SJCRH30 (cell line): ENCODE results near the gene TRIB2. TPM values are rescaled to one million over a fixed set of nuclear protein-coding genes. Genes with fewer than 3 reads are reported as not detected.

Source experiments
- DNase-seq, 2 experiments: peaks; one replicate each; pipeline ENCODE4 v3.0.0-alpha.2; 2015 to 2020
- H3K27ac ChIP-seq: fragments of 250-450 bp; sonication (Bioruptor Pico); 2 replicates; pipeline ENCODE4 v1.5.1; 2020; ENCODE audit warnings: mild to moderate bottlenecking, moderate library complexity
- H3K27me3 ChIP-seq: fragments of 250-450 bp; sonication (Bioruptor Pico); 2 replicates; pipeline ENCODE4 v1.5.1; 2020; ENCODE audit warnings: mild to moderate bottlenecking, moderate library complexity
- H3K36me3 ChIP-seq: fragments of 250-450 bp; sonication (Bioruptor Pico); 2 replicates; pipeline ENCODE4 v1.5.1; 2020; ENCODE audit warnings: mild to moderate bottlenecking, moderate library complexity
- H3K4me1 ChIP-seq: fragments of 250-450 bp; sonication (Bioruptor Pico); 2 replicates; pipeline ENCODE4 v1.5.1; 2020; ENCODE audit warnings: mild to moderate bottlenecking, moderate library complexity
- H3K4me3 ChIP-seq: fragments of 250-450 bp; sonication (Bioruptor Pico); 2 replicates; pipeline ENCODE4 v1.5.1; 2020; ENCODE audit warnings: mild to moderate bottlenecking, moderate library complexity
- H3K9me3 ChIP-seq: fragments of 250-450 bp; sonication (Bioruptor Pico); replicated peaks from 2 replicates; pipeline ENCODE4 v1.5.1; 2020; ENCODE audit warnings: mild to moderate bottlenecking, moderate library complexity
- total RNA-seq: library from RNA; depleted of rRNA; stranded (reverse); fragments of >200 nt; shearing (Covaris generic); gene quantifications from 2 replicates; pipeline ENCODE4 v1.2.3, GENCODE V29; 2014

The TRIB2 gene
- total RNA-seq, 1 experiment from 2014 or later: 63.7 TPM

DNA sequence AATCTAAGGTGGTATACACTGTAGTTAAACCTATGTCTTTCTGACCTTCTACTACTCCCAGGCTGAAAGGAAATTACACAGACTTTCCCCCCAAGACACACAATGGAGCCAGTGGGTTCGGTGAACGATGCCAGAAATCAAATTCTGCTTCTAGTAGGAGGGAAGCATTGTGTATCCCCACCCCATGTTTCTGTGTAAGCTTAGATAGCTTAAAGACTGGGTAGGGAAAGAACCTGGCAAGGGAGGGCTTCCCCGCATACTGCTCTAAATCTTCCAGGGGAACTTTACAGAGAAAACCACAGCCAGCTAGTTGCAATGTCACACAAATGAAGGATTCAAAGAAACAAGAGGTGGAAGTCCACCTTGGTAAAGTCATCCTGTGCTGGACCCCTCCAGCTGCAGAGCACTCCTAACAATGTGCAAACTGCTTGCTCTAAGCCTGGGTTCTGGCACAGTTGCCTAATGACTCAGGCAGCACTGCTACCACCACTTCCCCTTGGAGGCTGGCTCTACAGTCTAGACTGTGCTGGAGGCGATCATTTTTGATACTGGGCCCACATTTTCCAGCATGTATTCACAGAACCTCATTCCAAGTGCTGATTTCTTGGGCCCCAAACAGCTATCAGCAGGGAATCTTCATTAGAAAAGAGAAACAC lies 47.5 kb downstream of the TRIB2 start:
- Histone ChIP-seq H3K4me1 (peaks cover 4% of the 10 kb centered on the region; the same call in 1 of the 2 replicates), H3K36me3 (no peaks in the 10 kb centered on the region), H3K4me3 (no peak overlapping the region), H3K27me3 (no peaks in the 10 kb centered on the region), H3K9me3 (0 out of 2 replicates have a peak, but pooled peaks cover 5% of the 10 kb centered on the region), H3K27ac (no peak overlapping the region)
- no peak for DNase-seq

GRCh38 chr2:12764849-12765605 lies 48.3 kb downstream of the TRIB2 start:
- Histone ChIP-seq H3K36me3 (no peaks in the 10 kb centered on the region), H3K27ac (no peak overlapping the region)
- no peak for DNase-seq

DNA sequence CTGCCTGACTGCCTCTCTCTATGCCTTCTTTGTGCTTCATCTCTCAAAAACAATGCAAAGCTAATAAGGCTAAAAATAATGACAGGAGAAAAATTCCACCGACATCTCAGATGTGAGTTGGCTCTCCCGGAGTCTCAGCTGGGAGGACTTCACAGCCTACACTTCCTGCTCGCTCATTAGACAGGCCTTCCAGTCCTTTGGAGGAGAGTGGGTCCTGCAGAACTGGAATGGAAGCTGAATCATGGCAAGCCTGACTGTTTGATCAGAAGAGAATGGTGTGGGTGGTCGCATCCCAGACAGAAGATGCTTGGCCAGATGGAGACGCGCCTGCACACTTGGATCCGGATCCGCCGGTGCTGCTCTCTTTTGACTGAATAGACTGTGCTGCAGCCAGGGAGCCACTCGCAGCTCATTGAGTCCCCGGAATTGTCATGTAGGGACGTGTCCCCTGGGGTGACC lies 49.7 kb downstream of the TRIB2 start:
- no peak for DNase-seq
- no peak overlapping the region for H3K27ac ChIP-seq
- no peaks in the 10 kb centered on the region for H3K36me3 ChIP-seq
- 0 out of 2 replicates have a peak, but pooled peaks cover 5% of the 10 kb centered on the region for H3K9me3 ChIP-seq
- no peaks in the 10 kb centered on the region for H3K27me3 ChIP-seq
- H3K4me3 ChIP-seq: no peak overlapping the region
- peaks cover 11% of the 10 kb centered on the region for H3K4me1 ChIP-seq

More at GRCh38 chr2:12764849-12765605, 48.3 kb downstream of the TRIB2 start:
- Histone ChIP-seq H3K4me3 (no peak overlapping the region), H3K4me1 (no peaks in the 10 kb centered on the region), H3K9me3 (0 out of 2 replicates have a peak, but pooled peaks cover 5% of the 10 kb centered on the region), H3K27me3 (no peaks in the 10 kb centered on the region)

DNA sequence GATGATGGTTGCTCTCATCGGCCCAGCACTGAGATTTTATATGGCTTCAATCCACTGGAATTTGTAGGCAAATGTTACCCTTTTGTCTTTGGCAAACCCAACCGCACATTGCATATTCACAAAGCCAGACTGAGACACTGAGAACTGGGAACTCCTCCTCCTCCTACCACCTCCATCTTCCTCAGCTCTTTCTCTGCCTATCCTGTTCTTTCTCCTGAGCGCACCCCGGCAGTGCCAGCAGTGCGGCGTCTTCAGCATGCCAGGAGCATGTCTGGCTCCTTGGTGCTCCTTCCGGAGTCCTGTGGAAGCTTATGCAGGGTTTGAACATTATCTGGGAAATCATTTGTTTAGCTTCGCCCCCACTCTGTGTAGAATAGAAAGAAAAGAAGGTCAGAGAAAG lies 50.8 kb downstream of the TRIB2 start:
- no peak overlapping the region for H3K27ac ChIP-seq
- H3K4me1 ChIP-seq: peaks cover 14% of the 10 kb centered on the region
- no peaks in the 10 kb centered on the region for H3K27me3 ChIP-seq
- no peaks in the 10 kb centered on the region for H3K36me3 ChIP-seq
- no peak overlapping the region for H3K4me3 ChIP-seq
- DNase-seq: no peak
- H3K9me3 ChIP-seq: 0 out of 2 replicates have a peak, but pooled peaks cover 5% of the 10 kb centered on the region

GRCh38 chr2:12767996-12768624 lies 51.4 kb downstream of the TRIB2 start:
- no peaks in the 10 kb centered on the region for H3K27me3 ChIP-seq
- no peak overlapping the region for H3K4me3 ChIP-seq
- DNase-seq: no peak
- no peak overlapping the region for H3K27ac ChIP-seq
- no peaks in the 10 kb centered on the region for H3K36me3 ChIP-seq
- H3K4me1 ChIP-seq: peaks cover 14% of the 10 kb centered on the region
- H3K9me3 ChIP-seq: peaks cover 5% of the 10 kb centered on the region; the same call in 1 of the 2 replicates

GRCh38 chr2:12769492-12770105 lies 52.9 kb downstream of the TRIB2 start:
- DNase-seq: no peak
- peaks cover 24% of the 10 kb centered on the region for H3K4me1 ChIP-seq
- no peak overlapping the region for H3K4me3 ChIP-seq
- H3K27ac ChIP-seq: no peak overlapping the region
- no peaks in the 10 kb centered on the region for H3K36me3 ChIP-seq
- H3K27me3 ChIP-seq: no peaks in the 10 kb centered on the region
- H3K9me3 ChIP-seq: peaks cover 5% of the 10 kb centered on the region; the same call in 1 of the 2 replicates

GRCh38 chr2:12770300-12770968 lies 53.7 kb downstream of the TRIB2 start:
- Histone ChIP-seq H3K27ac (no peak overlapping the region), H3K36me3 (no peaks in the 10 kb centered on the region), H3K9me3 (peaks cover 5% of the 10 kb centered on the region; the same call in 1 of the 2 replicates), H3K4me3 (no peak overlapping the region), H3K27me3 (no peaks in the 10 kb centered on the region), H3K4me1 (peaks cover 24% of the 10 kb centered on the region)
- no peak for DNase-seq

GRCh38 chr2:12771154-12771553 lies 54.4 kb downstream of the TRIB2 start:
- no peak overlapping the region for H3K27ac ChIP-seq
- no peaks in the 10 kb centered on the region for H3K36me3 ChIP-seq
- no peak overlapping the region for H3K4me3 ChIP-seq
- H3K4me1 ChIP-seq: peaks cover 24% of the 10 kb centered on the region
- peaks cover 5% of the 10 kb centered on the region; the same call in 1 of the 2 replicates for H3K9me3 ChIP-seq
- DNase-seq: peak in 1 of 2 experiments; percentile 17
- H3K27me3 ChIP-seq: no peaks in the 10 kb centered on the region

- Histone ChIP-seq H3K36me3 (no peaks in the 10 kb centered on the region), H3K27ac (no peak overlapping the region), H3K4me1 (peaks cover 39% of the 10 kb centered on the region), H3K27me3 (no peaks in the 10 kb centered on the region), H3K4me3 (no peak overlapping the region), H3K9me3 (peaks cover 5% of the 10 kb centered on the region; the same call in 1 of the 2 replicates)
- no peak for DNase-seq
Observed at GRCh38 chr2:12773586-12774394, 57.1 kb downstream of the TRIB2 start.

DNA sequence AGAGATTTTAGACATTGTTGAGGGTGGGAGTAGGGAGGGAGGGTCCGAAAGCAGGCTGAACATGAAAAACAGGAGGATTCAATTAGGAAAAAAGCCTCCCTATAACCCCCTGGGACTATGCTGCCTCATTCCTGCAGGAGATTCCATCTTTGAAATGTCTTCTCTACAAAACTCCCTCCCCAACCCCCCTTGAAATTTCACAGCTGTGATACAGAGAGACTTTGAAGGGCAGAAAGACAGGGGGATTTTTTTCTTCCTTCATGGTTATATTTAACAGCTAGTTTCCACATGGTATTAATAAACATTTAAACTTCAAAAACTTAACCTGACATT lies 57.6 kb downstream of the TRIB2 start:
- H3K27ac ChIP-seq: no peak overlapping the region
- H3K27me3 ChIP-seq: no peaks in the 10 kb centered on the region
- DNase-seq: peak; percentile 34 to 42
- H3K36me3 ChIP-seq: no peaks in the 10 kb centered on the region
- H3K9me3 ChIP-seq: peaks cover 5% of the 10 kb centered on the region; the same call in 1 of the 2 replicates
- H3K4me3 ChIP-seq: no peak overlapping the region
- peaks cover 45% of the 10 kb centered on the region for H3K4me1 ChIP-seq

- Histone ChIP-seq H3K4me1 (peaks cover 42% of the 10 kb centered on the region), H3K4me3 (no peak overlapping the region), H3K27ac (no peak overlapping the region), H3K9me3 (peaks cover 5% of the 10 kb centered on the region; the same call in 1 of the 2 replicates), H3K36me3 (no peaks in the 10 kb centered on the region), H3K27me3 (no peaks in the 10 kb centered on the region)
- DNase-seq: no peak
Observed at GRCh38 chr2:12776521-12776961, 59.8 kb downstream of the TRIB2 start.

DNA sequence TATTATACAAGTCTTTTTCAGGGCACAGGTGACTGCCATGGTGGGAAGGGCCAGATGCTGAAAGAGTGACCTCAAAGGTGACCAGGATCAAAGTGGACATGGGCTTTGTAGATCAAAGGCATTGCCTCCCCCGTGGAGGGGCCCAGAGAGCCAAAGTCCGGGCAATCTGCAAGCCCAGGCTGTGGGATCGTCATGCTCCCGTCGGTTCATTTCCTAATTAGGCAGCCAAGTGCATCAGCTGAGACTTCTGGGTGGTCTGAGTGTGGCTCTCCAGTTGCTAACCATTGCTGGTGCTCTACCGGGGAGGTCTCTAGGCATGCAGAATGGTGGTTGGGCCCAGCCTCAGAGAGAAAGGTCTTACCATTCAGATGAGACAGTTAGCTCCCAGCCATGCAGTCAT lies 61.6 kb downstream of the TRIB2 start:
- no peaks in the 10 kb centered on the region for H3K27me3 ChIP-seq
- H3K27ac ChIP-seq: peak overlapping the region; percentile 95
- peak; percentile 96 to 97 for DNase-seq
- peaks cover 5% of the 10 kb centered on the region; the same call in 1 of the 2 replicates for H3K9me3 ChIP-seq
- no peaks in the 10 kb centered on the region for H3K36me3 ChIP-seq
- H3K4me1 ChIP-seq: peaks cover 39% of the 10 kb centered on the region
- H3K4me3 ChIP-seq: peak overlapping the region; percentile 7

DNA sequence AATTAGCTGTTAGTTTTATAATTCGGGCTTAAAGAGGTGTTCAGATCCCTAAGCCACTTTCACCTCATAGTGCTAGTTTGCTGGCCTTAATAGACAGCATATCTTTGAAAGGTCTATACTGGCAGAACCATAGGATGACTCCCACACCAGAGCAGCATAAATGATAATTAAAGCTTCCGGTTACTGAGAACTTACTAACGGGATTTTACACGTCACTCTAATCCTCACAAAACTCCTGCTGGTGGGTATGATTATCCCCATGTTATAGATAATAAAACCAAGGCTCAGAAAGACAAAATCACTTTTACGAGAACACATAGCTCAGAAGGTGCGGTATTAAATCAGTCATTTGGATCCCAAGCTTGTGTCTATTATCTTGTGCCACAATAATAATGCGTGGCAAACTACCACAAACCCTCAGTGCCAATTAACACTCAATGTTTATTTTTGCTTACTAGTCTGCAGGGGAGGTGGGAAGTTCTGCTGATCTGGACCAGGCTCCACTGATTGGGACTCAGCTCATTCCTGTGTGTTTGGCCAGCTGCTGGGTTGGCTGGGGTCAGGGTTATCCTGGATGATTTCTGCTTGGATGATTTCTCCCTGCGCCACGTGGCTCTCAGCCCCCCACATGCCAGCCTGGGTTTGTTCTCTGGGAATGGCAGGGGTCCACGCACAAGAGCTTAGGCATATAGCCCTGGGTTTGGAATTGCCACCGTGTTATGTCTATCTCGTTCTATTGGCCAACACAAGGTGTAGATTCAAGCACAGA lies 62.3 kb downstream of the TRIB2 start:
- H3K4me3 ChIP-seq: peak overlapping the region; percentile 7
- H3K27ac ChIP-seq: peak overlapping the region; percentile 95
- peak; percentile 83 to 86 for DNase-seq
- H3K36me3 ChIP-seq: no peaks in the 10 kb centered on the region
- peaks cover 5% of the 10 kb centered on the region for H3K9me3 ChIP-seq
- no peaks in the 10 kb centered on the region for H3K27me3 ChIP-seq
- peaks cover 32% of the 10 kb centered on the region for H3K4me1 ChIP-seq
